Suprapubic skin (tissue), 4 donors: Measurements from ENCODE around the gene DNHD1.

Experiments
- EP300 ChIP-seq: sonication (generic); formaldehyde crosslinking; IDR thresholded peaks from one replicate; pipeline ENCODE4 v1.6.1; 2017; ENCODE audit warnings: antibody characterized with exemption
- POLR2A ChIP-seq, 2 donors: fragments of 450-650 bp; IDR thresholded peaks; one replicate each; pipeline ENCODE4 v1.6.1; 2017; ENCODE audit warnings: antibody characterized with exemption in 2 of 2, mild to moderate bottlenecking in 2 of 2, moderate library complexity in 2 of 2
- POLR2AphosphoS5 ChIP-seq, 3 donors: sonication (generic); formaldehyde crosslinking; IDR thresholded peaks; one replicate each; pipeline ENCODE4 v1.6.1; 2017; ENCODE audit warnings: antibody characterized with exemption in 3 of 3
- TF ChIP-seq, protein P1 (sequence below), 2 donors: fragments of 200-600 bp in 1 of 2; fragments of 450-650 bp in 1 of 2; sonication (generic) in 1 of 2; IDR thresholded peaks; one replicate each; pipeline ENCODE4 v1.5.1; 2016 to 2019; ENCODE audit warnings: antibody characterized with exemption in 2 of 2, mild to moderate bottlenecking in 1 of 2, moderate library complexity in 1 of 2

DNA sequence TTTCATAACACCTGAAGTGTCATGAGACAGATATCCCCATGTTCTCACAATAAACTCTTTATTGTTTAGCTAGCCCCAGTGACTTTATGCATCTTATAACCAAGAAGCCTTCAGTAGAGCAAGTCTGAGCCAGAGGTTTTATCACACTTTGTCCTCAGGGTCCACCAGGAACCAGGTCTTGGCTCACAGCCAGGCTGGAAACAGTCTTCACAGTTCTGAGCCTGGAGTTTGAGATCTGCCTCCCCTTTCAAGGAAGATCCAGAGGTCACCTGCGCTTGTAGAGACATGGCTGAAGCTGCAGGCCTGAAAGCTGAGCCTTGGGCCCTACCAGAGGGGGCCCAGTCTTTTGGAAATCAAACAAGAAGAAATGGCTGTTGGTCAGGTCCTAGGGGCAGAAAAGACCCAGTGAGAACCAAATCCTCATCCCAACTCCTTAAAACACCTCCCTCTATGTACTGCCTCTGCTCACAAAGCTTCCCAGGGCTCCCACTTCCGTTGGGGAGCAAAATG lies 102.9 kb downstream of the DNHD1 start:
- TF ChIP-seq, protein P1, sequence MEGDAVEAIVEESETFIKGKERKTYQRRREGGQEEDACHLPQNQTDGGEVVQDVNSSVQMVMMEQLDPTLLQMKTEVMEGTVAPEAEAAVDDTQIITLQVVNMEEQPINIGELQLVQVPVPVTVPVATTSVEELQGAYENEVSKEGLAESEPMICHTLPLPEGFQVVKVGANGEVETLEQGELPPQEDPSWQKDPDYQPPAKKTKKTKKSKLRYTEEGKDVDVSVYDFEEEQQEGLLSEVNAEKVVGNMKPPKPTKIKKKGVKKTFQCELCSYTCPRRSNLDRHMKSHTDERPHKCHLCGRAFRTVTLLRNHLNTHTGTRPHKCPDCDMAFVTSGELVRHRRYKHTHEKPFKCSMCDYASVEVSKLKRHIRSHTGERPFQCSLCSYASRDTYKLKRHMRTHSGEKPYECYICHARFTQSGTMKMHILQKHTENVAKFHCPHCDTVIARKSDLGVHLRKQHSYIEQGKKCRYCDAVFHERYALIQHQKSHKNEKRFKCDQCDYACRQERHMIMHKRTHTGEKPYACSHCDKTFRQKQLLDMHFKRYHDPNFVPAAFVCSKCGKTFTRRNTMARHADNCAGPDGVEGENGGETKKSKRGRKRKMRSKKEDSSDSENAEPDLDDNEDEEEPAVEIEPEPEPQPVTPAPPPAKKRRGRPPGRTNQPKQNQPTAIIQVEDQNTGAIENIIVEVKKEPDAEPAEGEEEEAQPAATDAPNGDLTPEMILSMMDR (IDR thresholded peaks at IDR 0.05) = no peak
- no peak for TF ChIP-seq POLR2A (IDR thresholded peaks at IDR 0.05)
- no peak for TF ChIP-seq POLR2AphosphoS5 (IDR thresholded peaks at IDR 0.05)
- no peak for TF ChIP-seq EP300
